Measurements from ENCODE around the gene FCRLA. TPM values are rescaled to one million over a fixed set of nuclear protein-coding genes. Genes with fewer than 3 reads are reported as not detected.
"Not testable (repeated sequence)": the region's sequence is repeated elsewhere in the genome, so short reads cannot be mapped to it uniquely, and the experiment has no call there.

The FCRLA gene
- polyA plus RNA-seq, 1 experiment = 0.12 TPM

DNA sequence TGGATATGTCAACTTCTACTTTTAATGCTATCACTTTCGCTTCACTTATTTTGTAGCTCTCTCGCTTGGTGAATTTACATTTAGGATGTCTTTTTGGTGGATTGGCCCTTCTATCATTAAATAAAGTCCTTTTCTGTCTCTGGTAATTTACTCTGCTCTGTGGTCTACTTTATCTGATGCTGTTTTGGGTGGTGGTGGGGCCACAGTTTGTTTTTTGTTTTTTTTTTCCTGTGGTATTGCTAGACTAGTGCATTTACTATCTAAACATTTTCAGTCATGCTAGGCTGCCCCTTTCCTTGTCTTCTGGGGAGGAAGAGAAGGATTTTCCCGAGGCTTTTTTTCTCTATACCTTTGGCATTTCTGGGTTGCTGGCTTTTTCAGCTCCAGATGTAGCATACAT lies 18.1 kb upstream of the FCRLA start:
- Histone ChIP-seq H3K4me3 (ENCODE audit: low read depth, low read length) (no peak overlapping the region), H3K27ac (ENCODE audit: low read depth, low read length) (no peak overlapping the region), H3K9me3 (ENCODE audit: control insufficient read depth, insufficient read depth, low read length) (no peaks in the 10 kb centered on the region), H3K27me3 (ENCODE audit: control insufficient read depth, insufficient read depth, low read length) (peaks cover 10% of the 10 kb centered on the region)
- no peak for TF ChIP-seq CTCF (IDR thresholded peaks at IDR 0.05; ENCODE audit: low read depth, low read length)
- ChIA-PET POLR2A (no interaction called here), CTCF (no interaction called here)
- no peak for DNase-seq (ENCODE audit: low read depth, low spot score)

DNA sequence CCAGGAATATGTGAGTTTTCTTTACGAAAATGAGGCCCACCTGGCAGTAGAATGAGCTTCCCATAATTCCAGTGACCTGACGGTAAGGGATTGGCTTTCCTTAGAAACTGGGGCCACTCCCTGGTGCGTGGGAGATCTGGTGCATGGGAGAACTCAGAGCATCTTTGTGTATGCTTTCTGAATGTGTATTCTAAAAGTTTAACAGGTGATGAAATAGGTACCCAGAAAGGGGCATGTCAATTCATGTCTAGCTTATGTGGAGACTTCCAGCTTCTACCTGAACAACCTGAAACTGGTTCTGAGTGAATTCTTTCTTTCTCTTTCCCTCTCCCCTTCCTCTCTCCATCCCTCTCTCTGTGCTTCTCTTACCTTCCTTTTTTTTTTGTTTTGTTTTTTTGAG lies 15.2 kb upstream of the FCRLA start:
- ChIA-PET CTCF (interaction anchor here (0.9 to 1.9 kb wide), 3 partner anchors 17 to 50 kb away, joined by 3 to 5 read pairs (median 4); no protein-coding TSS in a partner anchor), POLR2A (no interaction called here)
- no peak for DNase-seq (ENCODE audit: low read depth, low spot score)
- TF ChIP-seq CTCF (IDR thresholded peaks at IDR 0.05; ENCODE audit: low read depth, low read length) = no peak
- H3K27me3 ChIP-seq (ENCODE audit: control insufficient read depth, insufficient read depth, low read length) = peaks cover 8% of the 10 kb centered on the region
- H3K4me3 ChIP-seq (ENCODE audit: low read depth, low read length) = no peak overlapping the region
- no peaks in the 10 kb centered on the region for H3K9me3 ChIP-seq (ENCODE audit: control insufficient read depth, insufficient read depth, low read length)
- H3K27ac ChIP-seq (ENCODE audit: low read depth, low read length) = no peak overlapping the region

DNA sequence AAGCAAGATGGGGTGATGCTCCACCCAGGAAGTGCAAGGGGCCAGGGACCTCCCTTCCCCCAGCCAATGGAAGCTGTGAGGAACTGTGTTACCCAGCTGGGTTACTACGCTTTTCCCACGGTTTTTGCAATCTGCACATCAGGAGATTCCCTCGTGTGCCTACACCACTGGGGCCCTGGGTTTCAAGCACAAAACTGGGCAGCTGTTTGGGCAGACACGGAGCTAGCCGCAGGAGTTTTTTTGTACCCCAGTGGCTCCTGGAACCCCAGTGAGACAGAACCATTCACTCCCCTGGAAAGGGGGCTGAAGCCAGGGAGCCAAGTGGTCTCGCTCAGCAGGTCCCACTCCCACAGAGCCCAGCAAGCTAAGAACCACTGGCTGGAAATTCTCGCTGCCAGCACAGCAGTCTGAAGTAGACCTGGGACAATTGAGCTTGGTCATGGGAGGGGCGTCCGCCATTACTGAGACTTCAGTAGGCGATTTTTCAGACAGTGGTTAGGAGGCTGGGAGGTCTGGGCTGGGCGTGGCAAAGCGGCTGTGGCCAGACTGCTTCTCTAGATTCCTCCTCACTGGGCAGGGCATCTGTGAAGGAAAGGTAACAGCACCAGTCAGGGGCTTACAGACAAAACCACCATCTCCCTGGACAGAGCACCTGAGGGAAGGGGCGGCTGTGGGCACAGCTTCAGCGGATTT lies 13.9 kb upstream of the FCRLA start:
- H3K4me3 ChIP-seq (ENCODE audit: low read depth, low read length); DNase-seq (ENCODE audit: low read depth, low spot score); H3K27ac ChIP-seq (ENCODE audit: low read depth, low read length); H3K27me3 ChIP-seq (ENCODE audit: control insufficient read depth, insufficient read depth, low read length); H3K9me3 ChIP-seq (ENCODE audit: control insufficient read depth, insufficient read depth, low read length); POLR2A ChIA-PET: not testable (repeated sequence)
- CTCF ChIA-PET = interaction anchor here (0.6 kb wide), 1 partner anchor 42 kb away, joined by 3 read pairs; no protein-coding TSS in a partner anchor

GRCh38 chr1:161698302-161698701 lies 8.7 kb upstream of the FCRLA start:
- CTCF ChIA-PET; H3K27ac ChIP-seq (ENCODE audit: low read depth, low read length); DNase-seq (ENCODE audit: low read depth, low spot score); H3K9me3 ChIP-seq (ENCODE audit: control insufficient read depth, insufficient read depth, low read length); H3K27me3 ChIP-seq (ENCODE audit: control insufficient read depth, insufficient read depth, low read length); H3K4me3 ChIP-seq (ENCODE audit: low read depth, low read length); POLR2A ChIA-PET: not testable (repeated sequence)

GRCh38 chr1:161702250-161702649 lies 4.8 kb upstream of the FCRLA start:
- Histone ChIP-seq H3K27me3 (ENCODE audit: control insufficient read depth, insufficient read depth, low read length) (no peaks in the 10 kb centered on the region), H3K9me3 (ENCODE audit: control insufficient read depth, insufficient read depth, low read length) (no peaks in the 10 kb centered on the region), H3K27ac (ENCODE audit: low read depth, low read length) (no peak overlapping the region), H3K4me3 (ENCODE audit: low read depth, low read length) (no peak overlapping the region)
- ChIA-PET POLR2A (no interaction called here), CTCF (no interaction called here)
- no peak for DNase-seq (ENCODE audit: low read depth, low spot score)
- no peak for TF ChIP-seq CTCF (IDR thresholded peaks at IDR 0.05; ENCODE audit: low read depth, low read length)

- ChIA-PET CTCF (no interaction called here), POLR2A (no interaction called here)
- H3K27ac ChIP-seq (ENCODE audit: low read depth, low read length) = no peak overlapping the region
- H3K9me3 ChIP-seq (ENCODE audit: control insufficient read depth, insufficient read depth, low read length) = no peaks in the 10 kb centered on the region
- H3K27me3 ChIP-seq (ENCODE audit: control insufficient read depth, insufficient read depth, low read length) = no peaks in the 10 kb centered on the region
- no peak overlapping the region for H3K4me3 ChIP-seq (ENCODE audit: low read depth, low read length)
- no peak for TF ChIP-seq CTCF (IDR thresholded peaks at IDR 0.05; ENCODE audit: low read depth, low read length)
- DNase-seq (ENCODE audit: low read depth, low spot score) = no peak
Measured at GRCh38 chr1:161705537-161705936, 1.5 kb upstream of the FCRLA start.
